CD4-positive, alpha-beta memory T cell (primary cell): ENCODE data around the gene PINLYP. TPM values are rescaled to one million over a fixed set of nuclear protein-coding genes. Genes with fewer than 3 reads are reported as not detected.

ENCODE experiments used
- CTCF ChIA-PET: fragments of 350-600 bp; sonication (Branson Sonifier 250); formaldehyde crosslinking; loops from one replicate; lab custom pipeline; 2021; ENCODE audit warnings: inconsistent platforms; ENCODE audit not compliant: partially characterized antibody; lab: Charles Lee
- POLR2A ChIA-PET: fragments of 350-600 bp; sonication (Branson Sonifier 250); formaldehyde crosslinking; loops from one replicate; lab custom pipeline; 2021; ENCODE audit not compliant: partially characterized antibody; lab: Charles Lee
- DNase-seq, 5 donors: peaks; one replicate each; pipeline versions ENCODE4 v3.0.0 to v3.0.0-alpha.2; 2020 to 2022; ENCODE audit warnings: mixed read lengths in 1 of 5
- H3K27ac ChIP-seq: one replicate; pipeline ENCODE4 v1.7.0; 2013; ENCODE audit warnings: low read depth, low read length
- H3K27me3 ChIP-seq: 2 replicates; pipeline ENCODE4 v1.7.0; 2013; ENCODE audit warnings: mild to moderate bottlenecking, low read length, moderate library complexity; ENCODE audit not compliant: insufficient read depth
- H3K36me3 ChIP-seq: 2 replicates; pipeline ENCODE4 v1.7.0; 2013; ENCODE audit warnings: mild to moderate bottlenecking, low read length, moderate library complexity; ENCODE audit not compliant: insufficient read depth
- H3K4me1 ChIP-seq: 2 replicates; pipeline ENCODE4 v1.7.0; 2013; ENCODE audit warnings: mild to moderate bottlenecking, low read length, moderate library complexity; ENCODE audit not compliant: insufficient read depth
- H3K4me3 ChIP-seq, 2 donors: one replicate each; pipeline ENCODE4 v1.7.0; 2013; ENCODE audit warnings: low read length in 2 of 2, mild to moderate bottlenecking in 1 of 2
- H3K9me3 ChIP-seq, 2 donors: one replicate each; pipeline ENCODE4 v1.7.0; 2013; ENCODE audit warnings: low read length in 2 of 2, control low read depth in 1 of 2; ENCODE audit not compliant: control insufficient read depth in 1 of 2
- H3K27ac Mint-ChIP-seq, 7 donors: one replicate each; pipeline ENCODE4 v1.8.0; 2020 to 2021; ENCODE audit warnings: mixed read lengths in 7 of 7, mild to moderate bottlenecking in 6 of 7, inconsistent platforms in 3 of 7, moderate library complexity in 3 of 7
- H3K27me3 Mint-ChIP-seq, 2 donors: one replicate each; pipeline ENCODE4 v1.8.0; 2020 to 2021; ENCODE audit warnings: mixed read lengths in 2 of 2
- H3K36me3 Mint-ChIP-seq, 2 donors: one replicate each; pipeline ENCODE4 v1.8.0; 2020 to 2021; ENCODE audit warnings: mixed read lengths in 2 of 2, inconsistent platforms in 1 of 2, mild to moderate bottlenecking in 1 of 2
- H3K4me1 Mint-ChIP-seq, 4 donors: one replicate each; pipeline ENCODE4 v1.8.0; 2020 to 2021; ENCODE audit warnings: mixed read lengths in 4 of 4, mild to moderate bottlenecking in 1 of 4
- H3K4me3 Mint-ChIP-seq, 8 donors: one replicate each; pipeline ENCODE4 v1.8.0; 2020 to 2021; ENCODE audit warnings: mixed read lengths in 8 of 8, mild to moderate bottlenecking in 7 of 8, moderate library complexity in 6 of 8, inconsistent platforms in 3 of 8
- H3K9me3 Mint-ChIP-seq, 8 donors: one replicate each; pipeline ENCODE4 v1.8.0; 2020 to 2021; ENCODE audit warnings: mixed read lengths in 8 of 8, mild to moderate bottlenecking in 5 of 8, inconsistent platforms in 3 of 8, moderate library complexity in 1 of 8
- intact Hi-C: fragments of 100-400 bp; cut with micrococcal nuclease; formaldehyde crosslinking; loops from one replicate; pipeline ENCODE4 v1.15.1; 2023
- polyA plus RNA-seq, 2 donors: library from polyadenylated mRNA; unstranded; fragments of 300-500 nt; fragmentation: Illumina TruSeq; gene quantifications; one replicate each; pipeline ENCODE4 v1.2.3, GENCODE V29; 2021
- total RNA-seq, 2 experiments: library from RNA; stranded (reverse); gene quantifications; one replicate each; pipeline ENCODE4 v1.2.3, GENCODE V29; 2021

PINLYP gene
- under 1 TPM; 0.33 to 0.84 TPM for total RNA-seq
- 1 to 10 TPM in 1 of 2 donors, not detected in 1; 1.3 TPM for polyA plus RNA-seq

- Histone ChIP-seq H3K27ac (peak within 1 kb of the TSS; percentile 99), H3K9me3 (no peaks in the 10 kb centered on the region), H3K36me3 (no peaks in the 10 kb centered on the region), H3K4me1 (peaks cover 23% of the 10 kb centered on the region), H3K27me3 (no peaks in the 10 kb centered on the region), H3K4me3 (peak within 1 kb of the TSS; percentile 79 to 100)
- Mint-ChIP-seq H3K27me3 (peaks cover 0 to 2% of the 10 kb centered on the region in 2 donors), H3K9me3 (no peaks in the 10 kb centered on the region), H3K4me3 (peak within 1 kb of the TSS; percentile 93 to 99 (median 96)), H3K4me1 (peaks cover 15 to 74% (median 38%) of the 10 kb centered on the region in 4 donors), H3K27ac (peak within 1 kb of the TSS; percentile 98 to 99 (median 99)), H3K36me3 (peaks cover 5 to 18% of the 10 kb centered on the region in 2 donors)
- CTCF ChIA-PET, result interaction anchor here (0.7 to 3.3 kb wide), 9 partner anchors 10 to 143 kb away, joined by 3 to 48 read pairs (median 5); partner anchors contain the start of genes IRGQ, ZNF575 and ZNF576
- DNase-seq, result peak; percentile 95 to 99 (median 98)
- intact Hi-C loops, result loop anchor here (1.0 to 5.0 kb wide), 5 partner anchors 13 to 71 kb away; partner anchors contain the start of genes IRGQ, PHLDB3, ZNF428 and ZNF575
- POLR2A ChIA-PET, result interaction anchor here (0.7 to 4.1 kb wide), 11 partner anchors 10 to 179 kb away, joined by 3 to 49 read pairs (median 7); partner anchors contain the start of genes ETHE1, IRGQ, SMG9 and ZNF575
These were observed at the start of gene PINLYP, which contains the start of gene XRCC1 for GRCh38 chr19:43575156-43575950. Gene PINLYP (plus strand): TSS chr19:43575801. CDS start chr19:43577192, 1,391 bp downstream. Gene XRCC1 (minus strand): TSS chr19:43575527. CDS start chr19:43575458, 69 bp downstream.

GRCh38 chr19:43525836-43526771, 49.5 kb upstream of the PINLYP start:
- CTCF ChIA-PET, result interaction anchor here (1.1 to 21.6 kb wide), 4 partner anchors 10 to 87 kb away, joined by 3 to 835 read pairs (median 7); no protein-coding TSS in a partner anchor
- H3K4me3 Mint-ChIP-seq, result peak overlapping the region; percentile 75 to 94 (median 80)
- Histone ChIP-seq H3K27ac (peak overlapping the region; percentile 67), H3K27me3 (no peaks in the 10 kb centered on the region), H3K9me3 (no peaks in the 10 kb centered on the region), H3K4me3 (peak overlapping the region; percentile 60 to 90), H3K36me3 (no peaks in the 10 kb centered on the region), H3K4me1 (peaks cover 25% of the 10 kb centered on the region)
- POLR2A ChIA-PET, result interaction anchor here (0.6 to 4.5 kb wide), 11 partner anchors 29 to 109 kb away, joined by 3 to 33 read pairs (median 4); partner anchors contain the start of genes IRGQ and ZNF576
- H3K27me3 Mint-ChIP-seq, result no peaks in the 10 kb centered on the region
- intact Hi-C loops, result loop anchor here (2.0 kb wide), 1 partner anchor 69 kb away; no protein-coding TSS in a partner anchor
- DNase-seq, result peak in 1 of 5 donors; percentile 10
- H3K27ac Mint-ChIP-seq, result peak overlapping the region; percentile 37 to 90 (median 79)
- H3K4me1 Mint-ChIP-seq, result peaks cover 16 to 36% (median 21%) of the 10 kb centered on the region in 4 donors
- peaks cover 0 to 9% of the 10 kb centered on the region in 2 donors for H3K36me3 Mint-ChIP-seq
- no peaks in the 10 kb centered on the region for H3K9me3 Mint-ChIP-seq

GRCh38 chr19:43526884-43527859, 48.4 kb upstream of the PINLYP start, which contains the start of gene ETHE1:
Gene ETHE1 (minus strand): TSS chr19:43527201. CDS start chr19:43527177, 24 bp downstream.
- H3K4me1 ChIP-seq, result peaks cover 27% of the 10 kb centered on the region
- H3K4me3 ChIP-seq, result peak within 1 kb of the TSS; percentile 60 to 90
- peaks cover 0 to 9% of the 10 kb centered on the region in 2 donors for H3K36me3 Mint-ChIP-seq
- intact Hi-C loops, result loop anchor here (2.0 kb wide), 1 partner anchor 68 kb away; no protein-coding TSS in a partner anchor
- H3K27ac Mint-ChIP-seq, result peak within 1 kb of the TSS; percentile 37 to 94 (median 88)
- DNase-seq, result peak; percentile 52 to 68 (median 57)
- H3K27me3 Mint-ChIP-seq, result no peaks in the 10 kb centered on the region
- CTCF ChIA-PET, result interaction anchor here (1.1 to 21.6 kb wide), 6 partner anchors 8 to 88 kb away, joined by 3 to 835 read pairs (median 13); partner anchors contain the start of gene IRGQ
- peaks cover 17 to 36% (median 22%) of the 10 kb centered on the region in 4 donors for H3K4me1 Mint-ChIP-seq
- no peaks in the 10 kb centered on the region for H3K36me3 ChIP-seq
- POLR2A ChIA-PET, result interaction anchor here (0.6 to 4.5 kb wide), 13 partner anchors 9 to 97 kb away, joined by 3 to 33 read pairs (median 3); partner anchors contain the start of gene XRCC1
- H3K4me3 Mint-ChIP-seq, result peak within 1 kb of the TSS; percentile 75 to 94 (median 80)
- H3K9me3 ChIP-seq, result no peaks in the 10 kb centered on the region
- H3K27me3 ChIP-seq, result no peaks in the 10 kb centered on the region
- peak within 1 kb of the TSS; percentile 67 for H3K27ac ChIP-seq
- no peaks in the 10 kb centered on the region for H3K9me3 Mint-ChIP-seq

GRCh38 chr19:43527860-43528622, 47.6 kb upstream of the PINLYP start:
- no peak overlapping the region for H3K4me3 ChIP-seq
- no peaks in the 10 kb centered on the region for H3K36me3 ChIP-seq
- no peaks in the 10 kb centered on the region for H3K27me3 Mint-ChIP-seq
- no peaks in the 10 kb centered on the region for H3K27me3 ChIP-seq
- H3K4me1 Mint-ChIP-seq, result peaks cover 21 to 41% (median 26%) of the 10 kb centered on the region in 4 donors
- H3K36me3 Mint-ChIP-seq, result peaks cover 0 to 8% of the 10 kb centered on the region in 2 donors
- ChIA-PET CTCF (interaction anchor here (1.8 to 21.6 kb wide), 4 partner anchors 9 to 89 kb away, joined by 10 to 835 read pairs (median 28); partner anchors contain the start of gene IRGQ), POLR2A (interaction anchor here (0.6 to 4.5 kb wide), 12 partner anchors 9 to 217 kb away, joined by 3 to 33 read pairs (median 4); partner anchors contain the start of gene XRCC1)
- H3K27ac Mint-ChIP-seq, result peak overlapping the region in 1 of 7 donors; percentile 77
- intact Hi-C loops, result loop anchor here (2.0 kb wide), 1 partner anchor 67 kb away; no protein-coding TSS in a partner anchor
- H3K27ac ChIP-seq, result no peak overlapping the region
- peaks cover 34% of the 10 kb centered on the region for H3K4me1 ChIP-seq
- DNase-seq, result no peak
- H3K9me3 Mint-ChIP-seq, result peaks cover 0 to 1% (median 0%) of the 10 kb centered on the region in 8 donors
- no peaks in the 10 kb centered on the region for H3K9me3 ChIP-seq
- H3K4me3 Mint-ChIP-seq, result peak overlapping the region in 2 of 8 donors; percentile 31 to 32

- H3K4me3 Mint-ChIP-seq, result peak overlapping the region; percentile 85 to 98 (median 94)
- H3K36me3 Mint-ChIP-seq, result peaks cover 5 to 19% of the 10 kb centered on the region in 2 donors
- H3K9me3 Mint-ChIP-seq, result peaks cover 0 to 2% (median 0%) of the 10 kb centered on the region in 8 donors
- no peak for DNase-seq
- peak overlapping the region; percentile 88 to 97 (median 94) for H3K27ac Mint-ChIP-seq
- CTCF ChIA-PET, result interaction anchor here (0.7 to 21.6 kb wide), 10 partner anchors 13 to 136 kb away, joined by 3 to 835 read pairs (median 3); no protein-coding TSS in a partner anchor
- H3K4me1 ChIP-seq, result peaks cover 17% of the 10 kb centered on the region
- intact Hi-C loops, result loop anchor here (2.0 to 5.0 kb wide), 3 partner anchors 28 to 45 kb away; partner anchors contain the start of genes PHLDB3, PINLYP and XRCC1
- peaks cover 10 to 22% (median 18%) of the 10 kb centered on the region in 4 donors for H3K4me1 Mint-ChIP-seq
- H3K4me3 ChIP-seq, result peak overlapping the region; percentile 69 to 88
- POLR2A ChIA-PET, result interaction anchor here (0.8 to 4.0 kb wide), 23 partner anchors 8 to 136 kb away, joined by 3 to 31 read pairs (median 5); partner anchors contain the start of genes IRGQ, PHLDB3, PINLYP and PLAUR
- peak overlapping the region; percentile 53 for H3K27ac ChIP-seq
- no peaks in the 10 kb centered on the region for H3K27me3 ChIP-seq
- no peaks in the 10 kb centered on the region for H3K36me3 ChIP-seq
- no peaks in the 10 kb centered on the region for H3K27me3 Mint-ChIP-seq
- no peaks in the 10 kb centered on the region for H3K9me3 ChIP-seq
These were observed 43.0 kb upstream of the PINLYP start for GRCh38 chr19:43532571-43532961.
